ENCODE data around the gene SERPINA9.

DNA sequence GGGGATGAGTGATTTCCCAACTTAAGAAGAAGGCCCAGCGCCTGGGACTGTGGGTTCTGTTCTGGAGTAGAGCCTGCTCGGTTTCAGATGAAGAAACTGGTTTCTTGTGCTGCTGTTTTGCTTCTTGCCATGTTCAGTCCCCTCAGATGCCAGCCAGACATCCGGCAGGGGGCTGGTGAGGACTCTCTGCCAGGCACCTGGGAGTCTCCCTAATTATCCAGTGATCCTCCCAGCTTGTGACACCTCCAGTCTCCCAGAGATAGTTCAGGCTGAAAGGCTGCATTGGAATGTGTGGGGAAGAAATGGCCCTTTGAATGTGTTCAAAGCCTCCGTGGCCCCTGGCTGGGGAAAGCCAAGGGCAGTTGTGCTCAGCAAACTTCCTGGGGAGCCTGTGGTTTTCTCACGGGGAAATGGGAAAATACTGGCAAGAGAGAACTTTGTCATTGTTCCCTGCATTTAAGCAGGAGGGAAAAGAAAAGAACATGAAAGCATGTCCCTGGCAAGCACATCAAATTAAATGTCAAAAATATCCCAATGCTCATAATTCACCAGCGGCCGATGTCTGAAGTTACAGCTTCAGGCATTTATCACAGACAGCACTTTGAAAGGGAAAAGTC is 41.8 kb upstream of the SERPINA9 start:
- TF ChIP-seq, protein P1, sequence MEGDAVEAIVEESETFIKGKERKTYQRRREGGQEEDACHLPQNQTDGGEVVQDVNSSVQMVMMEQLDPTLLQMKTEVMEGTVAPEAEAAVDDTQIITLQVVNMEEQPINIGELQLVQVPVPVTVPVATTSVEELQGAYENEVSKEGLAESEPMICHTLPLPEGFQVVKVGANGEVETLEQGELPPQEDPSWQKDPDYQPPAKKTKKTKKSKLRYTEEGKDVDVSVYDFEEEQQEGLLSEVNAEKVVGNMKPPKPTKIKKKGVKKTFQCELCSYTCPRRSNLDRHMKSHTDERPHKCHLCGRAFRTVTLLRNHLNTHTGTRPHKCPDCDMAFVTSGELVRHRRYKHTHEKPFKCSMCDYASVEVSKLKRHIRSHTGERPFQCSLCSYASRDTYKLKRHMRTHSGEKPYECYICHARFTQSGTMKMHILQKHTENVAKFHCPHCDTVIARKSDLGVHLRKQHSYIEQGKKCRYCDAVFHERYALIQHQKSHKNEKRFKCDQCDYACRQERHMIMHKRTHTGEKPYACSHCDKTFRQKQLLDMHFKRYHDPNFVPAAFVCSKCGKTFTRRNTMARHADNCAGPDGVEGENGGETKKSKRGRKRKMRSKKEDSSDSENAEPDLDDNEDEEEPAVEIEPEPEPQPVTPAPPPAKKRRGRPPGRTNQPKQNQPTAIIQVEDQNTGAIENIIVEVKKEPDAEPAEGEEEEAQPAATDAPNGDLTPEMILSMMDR (IDR thresholded peaks at IDR 0.05), result no peak
- no peak for TF ChIP-seq POLR2A (IDR thresholded peaks at IDR 0.05)
